Natural killer cell (primary cell): ENCODE measurements around the gene PLCB1. TPM values are rescaled to one million over a fixed set of nuclear protein-coding genes. Genes with fewer than 3 reads are reported as not detected.

Experiments
- ATAC-seq, 3 donors: fragments of 150-1000 bp in 2 of 3; fragments of 200-7000 bp in 1 of 3; cut with Tn5 transposase; 1 replicate in 1 of 3; 2 replicates in 2 of 3; pipeline ENCODE4 v1.10.0; 2021; ENCODE audit warnings: mild to moderate bottlenecking in 2 of 3, moderate library complexity in 2 of 3
- DNase-seq, 2 donors: peaks; one replicate each; pipeline versions ENCODE4 v3.0.0 to v3.0.0-alpha.2; 2013 to 2021; ENCODE audit warnings: mixed read lengths in 1 of 2
- H3K27ac ChIP-seq: one replicate; pipeline ENCODE4 v1.5.1; 2013; ENCODE audit warnings: mild to moderate bottlenecking, low read length
- H3K27me3 ChIP-seq: one replicate; pipeline ENCODE4 v1.6.1; 2013; ENCODE audit warnings: low read length; ENCODE audit not compliant: control insufficient read depth, insufficient read depth
- H3K36me3 ChIP-seq: one replicate; pipeline ENCODE4 v1.6.1; 2013; ENCODE audit warnings: low read length; ENCODE audit not compliant: control insufficient read depth, insufficient read depth
- H3K4me1 ChIP-seq: one replicate; pipeline ENCODE4 v1.6.1; 2013; ENCODE audit warnings: low read length; ENCODE audit not compliant: control insufficient read depth, insufficient read depth
- H3K4me3 ChIP-seq: one replicate; pipeline ENCODE4 v1.5.1; 2013; ENCODE audit warnings: low read length
- H3K9me3 ChIP-seq: one replicate; pipeline ENCODE4 v1.6.1; 2013; ENCODE audit warnings: low read length; ENCODE audit not compliant: control insufficient read depth, insufficient read depth
- H3K27ac Mint-ChIP-seq, 2 donors: one replicate each; pipeline ENCODE4 v1.8.0; 2022; ENCODE audit warnings: mild to moderate bottlenecking in 2 of 2, mixed read lengths in 2 of 2, moderate library complexity in 1 of 2
- H3K27me3 Mint-ChIP-seq, 2 donors: one replicate each; pipeline ENCODE4 v1.8.0; 2022; ENCODE audit warnings: low read depth in 2 of 2, mixed read lengths in 2 of 2
- H3K36me3 Mint-ChIP-seq: one replicate; pipeline ENCODE4 v1.8.0; 2022; ENCODE audit warnings: mixed read lengths
- H3K4me1 Mint-ChIP-seq, 2 donors: one replicate each; pipeline ENCODE4 v1.8.0; 2022; ENCODE audit warnings: mixed read lengths in 2 of 2
- H3K4me3 Mint-ChIP-seq: one replicate; pipeline ENCODE4 v1.8.0; 2022; ENCODE audit warnings: mild to moderate bottlenecking, moderate library complexity, mixed read lengths
- H3K9me3 Mint-ChIP-seq, 2 donors: one replicate each; pipeline ENCODE4 v1.8.0; 2022; ENCODE audit warnings: mixed read lengths in 2 of 2
- CTCF ChIP-seq: fragments of 200-600 bp; IDR thresholded peaks from one replicate; pipeline ENCODE4 v1.8.0; 2022; ENCODE audit warnings: antibody characterized with exemption
- whole genome bisulfite sequencing: methylation state at CpG from one replicate; pipeline ENCODE4 v1.1.7; 2013; ENCODE audit warnings: missing lambda C conversion rate; ENCODE audit not compliant: insufficient coverage; 5-methylcytosine and 5-hydroxymethylcytosine counted together
- intact Hi-C: fragments of 100-400 bp; cut with micrococcal nuclease; formaldehyde crosslinking; loops from one replicate; pipeline ENCODE4 v1.14.2; 2022
- total RNA-seq, 4 donors: library from RNA; stranded (reverse); fragments of 120-200 nt in 1 of 4; gene quantifications; one replicate each; pipeline versions ENCODE4 v1.2.3 to v1.2.4, GENCODE V29; 2013 to 2022

Gene PLCB1
- total RNA-seq, 3 donors from 2014 or later (not counting 1 experiment from before 2014, with no cell fraction given), result 48.7 to 66.2 (median 57.7) TPM

GRCh38 chr20:8326899-8327298 lies 194.8 kb downstream of the PLCB1 start:
- no peaks in the 10 kb centered on the region for H3K4me1 ChIP-seq
- H3K36me3 ChIP-seq, result no peaks in the 10 kb centered on the region
- TF ChIP-seq CTCF, result no peak
- no peak overlapping the region for H3K27ac ChIP-seq
- no peak overlapping the region for H3K4me3 ChIP-seq
- H3K4me1 Mint-ChIP-seq, result peaks cover 26 to 34% of the 10 kb centered on the region in 2 donors
- DNase-seq (no peak), ATAC-seq (no peak)
- no peaks in the 10 kb centered on the region for H3K9me3 ChIP-seq
- no peaks in the 10 kb centered on the region for H3K27me3 ChIP-seq
- H3K4me3 Mint-ChIP-seq, result no peak overlapping the region
- no peaks in the 10 kb centered on the region for H3K9me3 Mint-ChIP-seq
- no peaks in the 10 kb centered on the region for H3K27me3 Mint-ChIP-seq
- H3K27ac Mint-ChIP-seq, result no peak overlapping the region
- 98% methylated on average over 5 of the region's 5 CpGs for WGBS
- intact Hi-C loops, result no loop called here
- no peaks in the 10 kb centered on the region for H3K36me3 Mint-ChIP-seq

GRCh38 chr20:8328189-8328588 lies 196.1 kb downstream of the PLCB1 start:
- H3K4me3 Mint-ChIP-seq, result no peak overlapping the region
- DNase-seq (no peak), ATAC-seq (no peak)
- Histone ChIP-seq H3K4me3 (no peak overlapping the region), H3K4me1 (no peaks in the 10 kb centered on the region), H3K36me3 (no peaks in the 10 kb centered on the region), H3K27ac (no peak overlapping the region), H3K27me3 (no peaks in the 10 kb centered on the region), H3K9me3 (no peaks in the 10 kb centered on the region)
- H3K27me3 Mint-ChIP-seq, result no peaks in the 10 kb centered on the region
- WGBS, result no CpG with 5 or more reads among the region's 1 CpG
- no peak for TF ChIP-seq CTCF
- H3K4me1 Mint-ChIP-seq, result peaks cover 17 to 29% of the 10 kb centered on the region in 2 donors
- H3K36me3 Mint-ChIP-seq, result no peaks in the 10 kb centered on the region
- H3K9me3 Mint-ChIP-seq, result no peaks in the 10 kb centered on the region
- intact Hi-C loops, result no loop called here
- no peak overlapping the region for H3K27ac Mint-ChIP-seq

DNA sequence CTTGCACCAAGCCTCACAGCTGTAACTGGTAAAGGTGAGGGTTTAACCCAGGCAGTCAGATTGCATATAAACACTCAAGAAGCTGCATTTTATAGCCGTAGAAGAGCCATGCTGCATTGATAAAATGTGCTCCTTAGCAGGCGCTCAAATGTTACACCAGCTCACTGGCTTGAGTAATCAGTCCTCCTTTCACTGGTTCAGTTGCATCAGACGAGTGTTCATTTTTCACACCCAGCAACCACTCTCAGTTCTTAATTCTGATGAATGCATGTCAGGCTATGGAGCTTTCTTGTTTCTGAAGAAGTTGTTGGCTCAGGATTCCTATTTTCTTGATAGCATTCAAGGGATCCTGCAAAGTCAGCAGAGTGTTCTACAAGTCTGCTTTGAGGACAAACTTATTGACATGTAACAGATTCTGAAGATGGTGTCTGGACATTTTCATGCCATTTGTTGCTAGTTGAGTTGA lies 198.3 kb downstream of the PLCB1 start:
- Histone ChIP-seq H3K27me3 (no peaks in the 10 kb centered on the region), H3K4me1 (no peaks in the 10 kb centered on the region), H3K36me3 (no peaks in the 10 kb centered on the region), H3K9me3 (no peaks in the 10 kb centered on the region), H3K4me3 (no peak overlapping the region), H3K27ac (no peak overlapping the region)
- DNase-seq (no peak), ATAC-seq (no peak)
- 80% methylated on average over 3 of the region's 3 CpGs for WGBS
- H3K27me3 Mint-ChIP-seq, result no peaks in the 10 kb centered on the region
- peak overlapping the region in 1 of 2 donors; percentile 35 for H3K27ac Mint-ChIP-seq
- H3K4me3 Mint-ChIP-seq, result no peak overlapping the region
- no peaks in the 10 kb centered on the region for H3K36me3 Mint-ChIP-seq
- intact Hi-C loops, result no loop called here
- H3K9me3 Mint-ChIP-seq, result no peaks in the 10 kb centered on the region
- no peak for TF ChIP-seq CTCF
- peaks cover 17 to 37% of the 10 kb centered on the region in 2 donors for H3K4me1 Mint-ChIP-seq
